ENCODE measurements around the gene SMPX.

Gene SMPX

GRCh38 chrX:21661316-21661715 lies 96.6 kb downstream of the SMPX start:
- H3K4me3 ChIP-seq (replicated peaks; ENCODE audit: low read depth, low read length), result no peak overlapping the region
- TF ChIP-seq, protein P1, sequence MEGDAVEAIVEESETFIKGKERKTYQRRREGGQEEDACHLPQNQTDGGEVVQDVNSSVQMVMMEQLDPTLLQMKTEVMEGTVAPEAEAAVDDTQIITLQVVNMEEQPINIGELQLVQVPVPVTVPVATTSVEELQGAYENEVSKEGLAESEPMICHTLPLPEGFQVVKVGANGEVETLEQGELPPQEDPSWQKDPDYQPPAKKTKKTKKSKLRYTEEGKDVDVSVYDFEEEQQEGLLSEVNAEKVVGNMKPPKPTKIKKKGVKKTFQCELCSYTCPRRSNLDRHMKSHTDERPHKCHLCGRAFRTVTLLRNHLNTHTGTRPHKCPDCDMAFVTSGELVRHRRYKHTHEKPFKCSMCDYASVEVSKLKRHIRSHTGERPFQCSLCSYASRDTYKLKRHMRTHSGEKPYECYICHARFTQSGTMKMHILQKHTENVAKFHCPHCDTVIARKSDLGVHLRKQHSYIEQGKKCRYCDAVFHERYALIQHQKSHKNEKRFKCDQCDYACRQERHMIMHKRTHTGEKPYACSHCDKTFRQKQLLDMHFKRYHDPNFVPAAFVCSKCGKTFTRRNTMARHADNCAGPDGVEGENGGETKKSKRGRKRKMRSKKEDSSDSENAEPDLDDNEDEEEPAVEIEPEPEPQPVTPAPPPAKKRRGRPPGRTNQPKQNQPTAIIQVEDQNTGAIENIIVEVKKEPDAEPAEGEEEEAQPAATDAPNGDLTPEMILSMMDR (IDR thresholded peaks at IDR 0.05; ENCODE audit: low read length, missing control alignments), result no peak
- no peak for DNase-seq (ENCODE audit: low read depth)

GRCh38 chrX:21660156-21660555 lies 97.8 kb downstream of the SMPX start:
- H3K4me3 ChIP-seq (replicated peaks; ENCODE audit: low read depth, low read length), result no peak overlapping the region

GRCh38 chrX:21659320-21659719 lies 98.6 kb downstream of the SMPX start:
- TF ChIP-seq, protein P1 (IDR thresholded peaks at IDR 0.05; ENCODE audit: low read length, missing control alignments), result no peak
- no peak for DNase-seq (ENCODE audit: low read depth)
- no peak overlapping the region for H3K4me3 ChIP-seq (replicated peaks; ENCODE audit: low read depth, low read length)

More at GRCh38 chrX:21660156-21660555, 97.8 kb downstream of the SMPX start:
- TF ChIP-seq, protein P1 (IDR thresholded peaks at IDR 0.05; ENCODE audit: low read length, missing control alignments), result no peak
- no peak for DNase-seq (ENCODE audit: low read depth)

DNA sequence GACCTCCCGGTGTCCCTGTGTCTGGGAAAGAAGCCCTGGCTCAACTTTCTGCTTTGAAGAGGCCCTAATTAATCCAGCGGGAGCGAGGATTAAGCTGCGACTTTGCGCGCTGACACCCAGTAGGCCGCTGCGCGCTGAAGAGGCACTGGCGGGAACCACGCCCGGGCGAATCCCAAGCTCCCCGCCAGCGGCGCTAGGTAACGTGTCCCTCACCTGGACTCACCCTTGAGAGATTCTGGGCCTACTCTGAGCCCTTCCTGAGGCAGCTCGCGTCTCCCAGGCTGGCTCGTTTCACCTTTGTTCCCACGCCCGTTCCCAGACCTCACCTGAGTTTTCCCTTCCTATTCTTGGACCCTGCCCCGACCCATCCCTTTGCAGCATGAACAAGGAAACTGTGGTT lies 99.2 kb downstream of the SMPX start:
- DNase-seq (ENCODE audit: low read depth), result no peak
- no peak overlapping the region for H3K4me3 ChIP-seq (replicated peaks; ENCODE audit: low read depth, low read length)
- TF ChIP-seq, protein P1 (IDR thresholded peaks at IDR 0.05; ENCODE audit: low read length, missing control alignments), result no peak

GRCh38 chrX:21658152-21658737 lies 99.7 kb downstream of the SMPX start, which contains the start of gene KLHL34:
TSS of gene KLHL34 (minus strand) at chrX:21658330. CDS start at chrX:21657788, 542 bp downstream.
- TF ChIP-seq, protein P1 (IDR thresholded peaks at IDR 0.05; ENCODE audit: low read length, missing control alignments), result no peak
- DNase-seq (ENCODE audit: low read depth), result no peak
- H3K4me3 ChIP-seq (replicated peaks; ENCODE audit: low read depth, low read length), result no peak within 1 kb of the TSS

DNA sequence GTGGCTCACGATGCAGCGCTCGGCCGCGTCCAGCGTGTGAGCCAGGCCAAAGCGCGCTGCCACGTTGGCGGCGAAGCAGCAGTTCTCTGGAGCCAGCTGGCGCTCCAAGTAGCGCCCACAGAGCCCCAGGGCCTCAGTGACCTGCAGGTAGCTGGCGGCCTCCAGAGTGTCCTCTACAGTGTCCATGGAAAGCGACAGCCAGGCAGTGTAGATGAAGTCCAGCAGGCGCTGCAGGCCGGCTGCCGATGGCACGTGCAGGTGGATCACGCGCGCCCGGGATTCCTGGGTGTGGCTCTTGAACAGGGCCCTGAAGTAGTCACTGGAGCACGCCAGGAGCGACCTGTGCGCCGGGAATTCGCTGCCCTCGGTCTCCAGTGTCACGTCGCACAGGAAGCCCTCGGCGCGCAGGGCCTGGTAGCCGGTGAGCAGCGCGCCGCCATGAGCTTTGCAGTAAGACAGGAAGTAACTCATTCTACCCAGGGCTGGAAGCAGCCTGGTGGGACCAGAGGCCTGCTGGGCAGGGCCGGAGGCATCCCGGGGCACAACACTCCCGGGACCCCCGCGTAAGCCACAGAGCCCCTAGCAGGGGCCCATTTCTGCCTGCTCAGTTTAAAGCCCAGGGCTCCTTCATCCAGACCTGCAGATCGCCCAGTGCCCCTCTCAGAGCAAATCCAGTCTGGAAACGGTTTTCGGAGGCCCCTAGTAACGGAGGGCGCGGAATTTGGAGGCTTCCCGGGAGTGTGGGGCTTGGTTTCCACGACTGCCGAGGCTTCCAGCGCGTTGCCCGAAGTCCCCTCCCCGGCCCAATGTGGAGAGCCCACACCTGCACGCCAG lies 100.4 kb downstream of the SMPX start:
- H3K4me3 ChIP-seq (replicated peaks; ENCODE audit: low read depth, low read length), result no peak overlapping the region
- TF ChIP-seq, protein P1 (IDR thresholded peaks at IDR 0.05; ENCODE audit: low read length, missing control alignments), result no peak
- DNase-seq (ENCODE audit: low read depth), result no peak
